H1 (cell line): ENCODE data around the gene PEX14. TPM values are rescaled to one million over a fixed set of nuclear protein-coding genes. Genes with fewer than 3 reads are reported as not detected.
A peak's percentile ranks its signal among the peaks of the same experiment; 100 is the strongest.

Source experiments
- CTCF ChIA-PET: fragments of 300-600 bp; sonication (Branson Sonifier 250); formaldehyde crosslinking; loops from one replicate; lab custom pipeline; 2021; ENCODE audit not compliant: partially characterized antibody; lab: Charles Lee
- POLR2A ChIA-PET: fragments of 300-600 bp; sonication (Branson Sonifier 250); formaldehyde crosslinking; loops from one replicate; lab custom pipeline; 2021; ENCODE audit warnings: inconsistent platforms; ENCODE audit not compliant: partially characterized antibody; lab: Charles Lee
- DNase-seq, 2 experiments: peaks; one replicate each; pipeline versions ENCODE4 v3.0.0 to v3.0.0-alpha.2; 2010 to 2022; ENCODE audit warnings: low spot score in 2 of 2, low read depth in 1 of 2, mixed read lengths in 1 of 2
- FAIRE-seq: peaks from 2 replicates; lab custom pipeline; 2011; peaks lifted over from hg19 to GRCh38; lab: Jason Lieb, UNC
- H2AFZ ChIP-seq: 2 replicates; pipeline ENCODE4 v1.8.1; 2012; ENCODE audit warnings: low read length, inconsistent platforms
- H2AK5ac ChIP-seq: 2 replicates; pipeline ENCODE4 v1.6.1; 2013; ENCODE audit warnings: low read depth, low read length
- H2BK120ac ChIP-seq: replicated peaks from 2 replicates; pipeline ENCODE3; 2013; ENCODE audit warnings: low read depth, low read length, inconsistent platforms
- H2BK12ac ChIP-seq: 2 replicates; pipeline ENCODE4 v1.6.1; 2013; ENCODE audit warnings: low read depth, low read length
- H2BK15ac ChIP-seq: 2 replicates; pipeline ENCODE4 v1.6.1; 2013; ENCODE audit warnings: low read length
- H2BK20ac ChIP-seq: 2 replicates; pipeline ENCODE4 v1.6.1; 2013; ENCODE audit warnings: low read length
- H2BK5ac ChIP-seq: 2 replicates; pipeline ENCODE4 v1.6.1; 2013; ENCODE audit warnings: low read depth, low read length
- H3K14ac ChIP-seq: 2 replicates; pipeline ENCODE4 v1.6.1; 2013; ENCODE audit warnings: inconsistent platforms; ENCODE audit not compliant: insufficient read length
- H3K18ac ChIP-seq: 2 replicates; pipeline ENCODE4 v1.6.1; 2013; ENCODE audit warnings: low read length; ENCODE audit errors: extremely low read depth
- H3K23ac ChIP-seq: 2 replicates; pipeline ENCODE4 v1.6.1; 2013; ENCODE audit warnings: inconsistent platforms; ENCODE audit not compliant: insufficient read length
- H3K23me2 ChIP-seq: 2 replicates; pipeline ENCODE4 v1.6.1; 2013; ENCODE audit warnings: low read depth, low read length
- H3K27ac ChIP-seq: 2 replicates; pipeline ENCODE4 v1.6.1; 2011; ENCODE audit warnings: low read depth, low read length, inconsistent platforms
- H3K27me3 ChIP-seq, 4 experiments: replicated peaks in 1 of 4; 1 replicate in 1 of 4; 2 replicates in 3 of 4; pipeline versions ENCODE4 v1.6.1 to v1.8.1; 2011 to 2013; ENCODE audit warnings: low read length in 3 of 4, mild to moderate bottlenecking in 3 of 4, inconsistent platforms in 2 of 4, mixed read lengths in 2 of 4, moderate library complexity in 1 of 4; ENCODE audit not compliant: control insufficient read depth in 3 of 4, insufficient read depth in 3 of 4; ENCODE audit errors: extremely low read depth in 1 of 4
- H3K36me3 ChIP-seq, 4 experiments: 2 replicates each; pipeline versions ENCODE4 v1.6.1 to v1.8.1; 2011 to 2013; ENCODE audit warnings: mild to moderate bottlenecking in 4 of 4, low read length in 3 of 4, moderate library complexity in 2 of 4, control low read depth in 1 of 4, inconsistent platforms in 1 of 4; ENCODE audit not compliant: insufficient read depth in 4 of 4, control insufficient read depth in 2 of 4
- H3K4ac ChIP-seq: replicated peaks from 2 replicates; pipeline ENCODE3; 2013; ENCODE audit warnings: low read length, low read depth, mixed read lengths, inconsistent platforms; ENCODE audit not compliant: insufficient read length
- H3K4me1 ChIP-seq, 4 experiments: replicated peaks in 1 of 4; 1 replicate in 1 of 4; 2 replicates in 3 of 4; pipeline versions ENCODE4 v1.6.1 to v1.8.1; 2011 to 2013; ENCODE audit warnings: low read length in 3 of 4, inconsistent platforms in 2 of 4, mixed read lengths in 1 of 4; ENCODE audit not compliant: insufficient read depth in 4 of 4, control insufficient read depth in 3 of 4
- H3K4me2 ChIP-seq, 2 experiments: 2 replicates each; pipeline versions ENCODE4 v1.6.1 to v1.8.1; 2011 to 2013; ENCODE audit warnings: low read depth in 2 of 2, low read length in 2 of 2, control low read depth in 1 of 2, inconsistent platforms in 1 of 2, mild to moderate bottlenecking in 1 of 2; ENCODE audit not compliant: insufficient read depth in 1 of 2
- H3K4me3 ChIP-seq, 4 experiments: fragments of 200-600, 300-600 bp in 1 of 4; sonication (generic), shearing (Covaris generic), sonication (Bioruptor Twin) in 1 of 4; 2 replicates each; pipeline versions ENCODE4 v1.5.1 to v1.8.1; 2011 to 2016; ENCODE audit warnings: low read length in 4 of 4, low read depth in 3 of 4, control low read depth in 2 of 4, inconsistent platforms in 2 of 4, mild to moderate bottlenecking in 2 of 4, mixed read lengths in 1 of 4, moderate library complexity in 1 of 4; ENCODE audit not compliant: insufficient read depth in 2 of 4; ENCODE audit errors: extremely low read depth in 1 of 4
- H3K56ac ChIP-seq: replicated peaks from 2 replicates; pipeline ENCODE3; 2013; ENCODE audit warnings: low read depth, mild to moderate bottlenecking, mixed read lengths, low read length, inconsistent platforms; ENCODE audit not compliant: insufficient read length
- H3K79me1 ChIP-seq: 2 replicates; pipeline ENCODE4 v1.6.1; 2013; ENCODE audit warnings: low read depth, low read length, control low read depth
- H3K79me2 ChIP-seq, 2 experiments: 2 replicates each; pipeline versions ENCODE4 v1.6.1 to v1.8.1; 2012 to 2013; ENCODE audit warnings: low read length in 2 of 2, mild to moderate bottlenecking in 2 of 2, inconsistent platforms in 1 of 2; ENCODE audit not compliant: insufficient read depth in 2 of 2, control insufficient read depth in 1 of 2
- H3K9ac ChIP-seq, 4 experiments: replicated peaks in 1 of 4; 1 replicate in 1 of 4; 2 replicates in 3 of 4; pipeline versions ENCODE4 v1.6.1 to v1.8.1; 2011 to 2013; ENCODE audit warnings: low read depth in 3 of 4, low read length in 3 of 4, control low read depth in 2 of 4, mild to moderate bottlenecking in 2 of 4, moderate library complexity in 2 of 4, inconsistent platforms in 1 of 4; ENCODE audit errors: extremely low read depth in 1 of 4
- H3K9me3 ChIP-seq, 2 experiments: 2 replicates each; pipeline versions ENCODE4 v1.6.1 to v1.8.1; 2012 to 2013; ENCODE audit warnings: mild to moderate bottlenecking in 2 of 2, moderate library complexity in 2 of 2, control low read depth in 1 of 2, inconsistent platforms in 1 of 2, low read depth in 1 of 2, low read length in 1 of 2, mixed read lengths in 1 of 2; ENCODE audit not compliant: insufficient read depth in 2 of 2
- H4K20me1 ChIP-seq, 2 experiments: replicated peaks in 1 of 2; 2 replicates each; pipeline versions ENCODE3 to v1.8.1; 2011 to 2013; ENCODE audit warnings: inconsistent platforms in 2 of 2, low read length in 2 of 2, mild to moderate bottlenecking in 1 of 2; ENCODE audit not compliant: insufficient read depth in 2 of 2, control insufficient read depth in 1 of 2
- H4K5ac ChIP-seq: 2 replicates; pipeline ENCODE4 v1.6.1; 2013; ENCODE audit warnings: low read length, low read depth, mixed read lengths, inconsistent platforms; ENCODE audit not compliant: insufficient read length
- H4K8ac ChIP-seq: 2 replicates; pipeline ENCODE4 v1.8.0; 2013; ENCODE audit warnings: mild to moderate bottlenecking, moderate library complexity, low read length, inconsistent platforms; ENCODE audit not compliant: insufficient read depth; ENCODE audit errors: extremely low read depth
- H4K91ac ChIP-seq: replicated peaks from 2 replicates; pipeline ENCODE3; 2013; ENCODE audit warnings: low read length, mixed read lengths, inconsistent platforms; ENCODE audit not compliant: insufficient read length
- JUN ChIP-seq: IDR thresholded peaks from 2 replicates; pipeline ENCODE4 v1.6.1; 2011; ENCODE audit warnings: low read depth, mild to moderate bottlenecking, improper control_type of control experiment, low read length
- KDM4A ChIP-seq: IDR thresholded peaks from one replicate; pipeline ENCODE4 v1.7.1; 2012; ENCODE audit warnings: low read depth, mild to moderate bottlenecking, moderate library complexity, low read length, inconsistent platforms; ENCODE audit not compliant: severe bottlenecking
- NRF1 ChIP-seq: IDR thresholded peaks from 2 replicates; pipeline ENCODE4 v1.6.1; 2011; ENCODE audit warnings: mild to moderate bottlenecking, low read depth, low read length, improper control_type of control experiment
- POLR2A ChIP-seq, 2 experiments: IDR thresholded peaks; 1 replicate in 1 of 2; 2 replicates in 1 of 2; pipeline ENCODE4 v1.6.1; 2011; ENCODE audit warnings: low read depth in 2 of 2, low read length in 2 of 2, mild to moderate bottlenecking in 2 of 2; ENCODE audit errors: control extremely low read depth in 1 of 2
- POLR2AphosphoS5 ChIP-seq: IDR thresholded peaks from 2 replicates; pipeline ENCODE4 v1.6.1; 2011; ENCODE audit warnings: low read depth, low read length
- POU5F1 ChIP-seq: IDR thresholded peaks from 2 replicates; pipeline ENCODE4 v1.6.1; 2011; ENCODE audit warnings: low read depth, mild to moderate bottlenecking, low read length, moderate library complexity
- RBBP5 ChIP-seq: IDR thresholded peaks from 2 replicates; pipeline ENCODE4 v1.7.1; 2012; ENCODE audit warnings: low read depth, mild to moderate bottlenecking, inconsistent platforms, low read length, moderate library complexity, borderline replicate concordance
- RFX5 ChIP-seq: IDR thresholded peaks from 2 replicates; pipeline ENCODE4 v1.6.1; 2011; ENCODE audit warnings: low read depth, low read length, improper control_type of control experiment, borderline replicate concordance
- RNF2 ChIP-seq: fragments of 200-900, 300-1000 bp; sonication (generic); IDR thresholded peaks from 2 replicates; pipeline ENCODE4 v1.7.1; 2016; ENCODE audit warnings: borderline replicate concordance, low read depth, mild to moderate bottlenecking, antibody characterized with exemption, low read length; ENCODE audit not compliant: poor library complexity, severe bottlenecking; ENCODE audit errors: missing control alignments
- SIX5 ChIP-seq: IDR thresholded peaks from 2 replicates; pipeline ENCODE4 v1.6.1; 2011; ENCODE audit warnings: mild to moderate bottlenecking, low read depth, low read length
- TAF7 ChIP-seq: optimal IDR thresholded peaks from 2 replicates; pipeline ENCODE3; 2011; ENCODE audit warnings: low read depth, mild to moderate bottlenecking, inconsistent platforms, low read length, moderate library complexity, borderline replicate concordance
- TEAD4 ChIP-seq: IDR thresholded peaks from 2 replicates; pipeline ENCODE4 v1.6.1; 2012; ENCODE audit warnings: low read depth, low read length, inconsistent platforms, mixed read lengths
- WGBS, 2 experiments: shearing (Covaris generic) in 1 of 2; methylation state at CpG; one replicate each; pipeline versions ENCODE4 v1.1.6 to v1.1.7; 2013 to 2015; ENCODE audit warnings: low lambda C conversion rate in 2 of 2, mixed read lengths in 2 of 2, inconsistent platforms in 1 of 2, low coverage in 1 of 2, missing lambda C conversion rate in 1 of 2; ENCODE audit not compliant: insufficient replicate concordance in 2 of 2, insufficient coverage in 1 of 2, insufficient read length in 1 of 2; ENCODE audit errors: extremely low coverage in 1 of 2, missing lambda C conversion rate in 1 of 2; 5-methylcytosine and 5-hydroxymethylcytosine counted together
- polyA plus RNA-seq, 7 experiments: library from polyadenylated mRNA; depleted of rRNA in 3 of 7; stranded (reverse) in 5 of 7; unstranded in 2 of 7; fragments of >200 nt in 5 of 7; fragments of 200-250 nt in 2 of 7; gene quantifications; 1 replicate in 5 of 7; 2 replicates in 1 of 7; 4 replicates in 1 of 7; pipeline versions ENCODE4 v1.2.1 to v1.2.3, GENCODE V29; 2011 to 2013; ENCODE audit warnings: missing spikeins in 2 of 7, mixed read lengths in 2 of 7
- total RNA-seq: library from RNA; stranded (reverse); fragmentation: NEBNext Ultra II Directional; extraction: Animal tissue kit (Norgen Biotek cat#: 25700); gene quantifications from 2 replicates; pipeline ENCODE4 v1.2.1, GENCODE V29; 2021

Gene PEX14
- total and polyA plus RNA-seq, 2 of the 8 experiments (the other 6 are each of a cell fraction or from before 2014, with no cell fraction given) = 13.0 to 19.8 TPM

DNA sequence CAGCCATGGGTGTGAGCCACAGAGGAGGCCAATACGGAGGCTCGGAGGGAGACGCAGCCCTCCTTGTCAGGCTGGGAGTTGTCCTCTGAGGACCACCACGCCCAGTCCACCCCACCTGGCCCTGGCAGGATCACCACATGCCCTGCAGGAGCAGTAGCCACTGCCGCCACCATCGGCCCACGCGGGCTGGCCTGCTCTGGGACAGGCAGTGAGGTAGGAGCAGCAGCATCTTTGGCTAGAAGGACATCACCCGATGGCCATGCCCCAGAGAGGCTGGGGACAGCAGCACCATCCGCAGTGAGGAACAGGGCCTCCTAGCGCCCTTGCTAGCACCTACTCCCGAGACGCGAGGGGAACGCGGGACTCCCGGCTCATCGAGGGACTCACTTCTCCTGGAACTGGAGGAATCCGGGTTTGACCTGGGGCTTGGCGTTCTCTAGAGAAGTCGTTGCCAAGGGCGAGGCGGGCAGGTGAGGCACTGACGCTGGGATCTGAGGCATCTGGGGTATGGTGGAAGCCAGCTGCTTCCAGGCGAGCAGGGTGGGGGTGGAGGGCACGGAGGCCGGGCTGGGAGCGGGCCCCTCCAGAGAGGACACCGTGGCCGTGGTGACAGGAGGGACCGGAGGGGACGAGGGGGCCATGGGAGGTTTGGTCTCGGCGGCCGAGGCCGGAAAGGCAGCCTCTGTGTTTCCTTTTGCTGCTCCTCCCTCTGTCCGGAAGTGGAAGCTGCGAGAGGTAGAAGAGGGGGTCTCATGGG is 172.8 kb downstream of the PEX14 start:
- Histone ChIP-seq H3K4me3 (no peak overlapping the region), H4K20me1 (peaks cover 0 to 8% of the 10 kb centered on the region in 2 experiments), H4K5ac (no peak overlapping the region), H3K23me2 (no peaks in the 10 kb centered on the region; the same call in 1 of the 2 replicates), H2AK5ac (no peak overlapping the region), H3K36me3 (no peaks in the 10 kb centered on the region; a peak in 1 of 8 replicates), H3K79me2 (no peaks in the 10 kb centered on the region), H3K14ac (no peak overlapping the region), H3K4ac (peak overlapping the region; percentile 93), H3K56ac (no peak overlapping the region), H3K27ac (no peak overlapping the region), H3K4me1 (peaks cover 0 to 25% (median 14%) of the 10 kb centered on the region in 4 experiments; a peak in 6 of 7 replicates), H2BK12ac (no peak overlapping the region; the same call in 1 of the 2 replicates), H3K9ac (no peak overlapping the region), H2BK120ac (no peak overlapping the region), H3K18ac (no peak overlapping the region; the same call in 1 of the 2 replicates), H4K8ac (peak overlapping the region; percentile 38; the same call in 1 of the 2 replicates), H3K4me2 (no peak overlapping the region), H4K91ac (peak overlapping the region; percentile 81), H3K9me3 (no peaks in the 10 kb centered on the region), H3K27me3 (peaks cover 0 to 20% (median 15%) of the 10 kb centered on the region in 4 experiments; a peak in 3 of 7 replicates), H2BK15ac (peak overlapping the region; percentile 40; the same call in 1 of the 2 replicates), H3K23ac (no peak overlapping the region), H2BK20ac (no peak overlapping the region), H3K79me1 (no peaks in the 10 kb centered on the region), H2BK5ac (no peak overlapping the region), H2AFZ (no peak overlapping the region)
- DNase-seq (no peak), FAIRE-seq (no peak)
- 91% methylated on average over 38 of the region's 38 CpGs; no CpG with 5 or more reads in 1 of the 2 experiments for WGBS, 2 experiments
- CTCF ChIA-PET = interaction anchor here (0.6 to 1.5 kb wide), 6 partner anchors 19 to 152 kb away, joined by 3 to 4 read pairs (median 3); no protein-coding TSS in a partner anchor
- POLR2A ChIA-PET = interaction anchor here (1.1 to 1.6 kb wide), 2 partner anchors 12 to 36 kb away, joined by 3 read pairs; no protein-coding TSS in a partner anchor
- TF ChIP-seq KDM4A (no peak), SIX5 (no peak), JUN (no peak), TEAD4 (no peak), POLR2AphosphoS5 (no peak), RBBP5 (no peak), POU5F1 (no peak), POLR2A (IDR thresholded peaks at IDR 0.05; ENCODE audit: control extremely low read depth in 1 of 2, low read depth in 2 of 2, low read length in 2 of 2) (no peak), RFX5 (no peak), RNF2 (no peak), TAF7 (no peak), NRF1 (no peak)
